ENCODE results near the gene IRF3.

GRCh38 chr19:49643466-49643865 lies 22.2 kb downstream of the IRF3 start:
- TF ChIP-seq EP300 (IDR thresholded peaks at IDR 0.05) (no peak), POLR2A (IDR thresholded peaks at IDR 0.05) (no peak), CTCF (IDR thresholded peaks at IDR 0.05) (no peak), POLR2AphosphoS5 (IDR thresholded peaks at IDR 0.05) (no peak)

Data from sigmoid colon (tissue), 4 donors.